A673 (cell line): ENCODE measurements around the gene SPX.

Experiments used
- EZH2 ChIP-seq: fragments of 200-600 bp; sonication (generic); IDR thresholded peaks from 2 replicates; pipeline ENCODE4 v1.6.1; 2017; ENCODE audit warnings: borderline replicate concordance, low read depth, mild to moderate bottlenecking, mixed read lengths, antibody characterized with exemption, low read length; ENCODE audit not compliant: poor library complexity, severe bottlenecking
- TF ChIP-seq, protein P1 (sequence below): fragments of 300-800, 200-600 bp; sonication (generic); conservative IDR thresholded peaks from 2 replicates; pipeline ENCODE4 v1.5.1; 2017; ENCODE audit warnings: low read depth, mild to moderate bottlenecking, antibody characterized with exemption, low read length, moderate library complexity, mixed read lengths

DNA sequence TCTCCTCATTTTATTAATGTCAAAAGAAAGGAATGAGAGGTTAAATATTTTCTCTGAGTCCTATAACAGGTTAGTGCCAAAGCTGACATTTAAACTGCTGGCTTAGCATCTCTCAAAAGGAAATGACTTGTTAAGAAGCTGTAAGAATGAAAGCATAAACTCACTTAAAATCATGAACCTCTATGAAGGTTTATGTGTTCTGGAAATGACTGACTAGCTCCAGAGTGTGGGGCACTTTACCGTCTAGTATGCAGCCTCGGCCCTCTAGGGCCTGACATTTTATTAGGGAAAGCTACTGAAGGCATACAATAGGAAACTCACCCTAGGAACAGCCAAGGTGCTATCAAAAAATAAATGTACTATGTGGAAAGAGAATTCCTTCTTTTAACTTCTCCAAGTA lies 35.1 kb downstream of the SPX start:
- TF ChIP-seq, protein P1, sequence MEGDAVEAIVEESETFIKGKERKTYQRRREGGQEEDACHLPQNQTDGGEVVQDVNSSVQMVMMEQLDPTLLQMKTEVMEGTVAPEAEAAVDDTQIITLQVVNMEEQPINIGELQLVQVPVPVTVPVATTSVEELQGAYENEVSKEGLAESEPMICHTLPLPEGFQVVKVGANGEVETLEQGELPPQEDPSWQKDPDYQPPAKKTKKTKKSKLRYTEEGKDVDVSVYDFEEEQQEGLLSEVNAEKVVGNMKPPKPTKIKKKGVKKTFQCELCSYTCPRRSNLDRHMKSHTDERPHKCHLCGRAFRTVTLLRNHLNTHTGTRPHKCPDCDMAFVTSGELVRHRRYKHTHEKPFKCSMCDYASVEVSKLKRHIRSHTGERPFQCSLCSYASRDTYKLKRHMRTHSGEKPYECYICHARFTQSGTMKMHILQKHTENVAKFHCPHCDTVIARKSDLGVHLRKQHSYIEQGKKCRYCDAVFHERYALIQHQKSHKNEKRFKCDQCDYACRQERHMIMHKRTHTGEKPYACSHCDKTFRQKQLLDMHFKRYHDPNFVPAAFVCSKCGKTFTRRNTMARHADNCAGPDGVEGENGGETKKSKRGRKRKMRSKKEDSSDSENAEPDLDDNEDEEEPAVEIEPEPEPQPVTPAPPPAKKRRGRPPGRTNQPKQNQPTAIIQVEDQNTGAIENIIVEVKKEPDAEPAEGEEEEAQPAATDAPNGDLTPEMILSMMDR, result no peak
- no peak for TF ChIP-seq EZH2
